Right hindlimb (tissue), 1 donor: ENCODE measurements around the gene BDH1.
"Not testable (repeated sequence)": the region's sequence is repeated elsewhere in the genome, so short reads cannot be mapped to it uniquely, and the experiment has no call there.

Source experiments
- DNase-seq: peaks from one replicate; pipeline ENCODE4 v3.0.0-alpha.2; 2018

Gene BDH1

GRCh38 chr3:197484204-197484901 is 71.4 kb downstream of the BDH1 start:
- no peak for DNase-seq

DNA sequence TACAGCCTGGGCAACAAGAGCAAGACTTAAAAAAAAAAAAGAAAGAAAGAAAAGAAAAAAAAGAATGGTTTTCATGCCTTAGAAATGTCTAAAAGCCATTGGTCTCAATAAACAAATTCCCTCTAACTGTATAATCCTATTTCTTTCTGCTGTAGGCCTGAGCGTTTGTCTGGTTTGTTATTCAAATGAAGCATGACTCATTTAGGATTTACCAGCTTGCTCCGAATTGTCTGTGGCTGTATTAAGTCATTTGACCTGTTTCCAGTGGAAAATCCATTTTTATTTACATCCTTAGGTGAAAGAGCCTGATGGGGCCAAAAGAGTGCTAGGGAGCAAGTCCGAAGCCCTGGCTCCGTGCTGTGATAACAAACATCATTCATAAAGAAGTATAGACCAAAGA is 73.8 kb downstream of the BDH1 start:
- DNase-seq = no peak

DNA sequence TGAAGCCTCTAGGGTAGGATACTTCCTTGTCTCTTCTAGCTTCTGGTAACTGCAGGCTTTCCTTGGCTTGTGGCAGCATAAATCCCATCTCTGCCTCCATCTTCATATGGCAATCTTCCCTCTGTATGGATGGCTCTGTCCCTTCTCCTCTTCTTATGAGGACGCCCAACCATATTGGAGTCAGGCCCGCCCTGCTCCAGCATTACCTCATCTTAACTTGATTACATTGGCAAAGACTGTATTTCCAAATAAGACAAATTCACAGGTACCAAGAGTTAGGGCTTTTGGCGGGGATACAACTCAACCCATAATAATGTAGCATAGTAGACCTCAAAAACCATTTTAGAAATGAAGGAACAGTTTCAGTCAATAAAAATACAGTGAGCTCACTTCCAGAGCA is 75.4 kb downstream of the BDH1 start:
- DNase-seq = no peak

- DNase-seq = no peak
Observed at GRCh38 chr3:197478746-197479668, 76.8 kb downstream of the BDH1 start.

DNA sequence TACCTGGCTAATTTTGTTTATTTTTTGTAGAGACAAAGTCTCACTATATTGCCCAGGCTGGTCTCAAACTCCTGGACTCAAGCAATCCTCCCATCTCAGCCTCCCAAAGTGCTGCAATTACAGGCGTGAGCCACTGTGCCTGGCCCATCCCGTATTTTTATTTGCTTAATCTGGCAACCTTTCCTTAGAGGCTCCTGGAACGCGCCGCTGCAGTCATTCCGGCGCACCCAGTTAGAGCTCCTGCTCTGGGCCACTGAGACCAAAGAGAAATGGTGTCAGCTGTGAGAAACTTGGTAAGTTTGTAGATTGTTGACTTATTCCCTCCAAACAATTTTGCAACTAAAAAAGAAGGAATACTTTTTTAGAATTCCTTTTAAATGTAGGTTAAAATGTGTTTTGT is 78.0 kb downstream of the BDH1 start:
- not testable (repeated sequence) for DNase-seq

GRCh38 chr3:197475997-197476525 is 79.7 kb downstream of the BDH1 start:
- no peak for DNase-seq

DNA sequence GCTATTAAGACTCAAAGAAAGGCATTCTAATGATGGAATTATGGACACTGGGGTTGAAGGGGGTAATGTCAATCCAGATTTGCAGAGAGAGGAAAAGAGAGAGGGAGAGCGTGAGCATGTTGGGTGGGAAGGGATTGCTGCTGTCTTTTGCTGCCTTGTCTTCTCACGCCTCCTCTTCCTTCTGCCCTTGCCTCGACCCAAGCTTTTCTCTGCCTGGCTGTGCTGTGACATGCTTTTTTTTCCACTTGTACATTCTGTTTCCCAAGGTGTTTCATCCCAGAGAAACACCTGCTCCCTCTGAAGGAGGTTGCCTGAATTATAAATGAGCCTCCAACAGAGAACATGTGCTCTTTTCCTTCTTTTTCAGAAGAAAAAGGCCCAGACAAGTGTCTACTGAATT is 80.3 kb downstream of the BDH1 start:
- no peak for DNase-seq

DNA sequence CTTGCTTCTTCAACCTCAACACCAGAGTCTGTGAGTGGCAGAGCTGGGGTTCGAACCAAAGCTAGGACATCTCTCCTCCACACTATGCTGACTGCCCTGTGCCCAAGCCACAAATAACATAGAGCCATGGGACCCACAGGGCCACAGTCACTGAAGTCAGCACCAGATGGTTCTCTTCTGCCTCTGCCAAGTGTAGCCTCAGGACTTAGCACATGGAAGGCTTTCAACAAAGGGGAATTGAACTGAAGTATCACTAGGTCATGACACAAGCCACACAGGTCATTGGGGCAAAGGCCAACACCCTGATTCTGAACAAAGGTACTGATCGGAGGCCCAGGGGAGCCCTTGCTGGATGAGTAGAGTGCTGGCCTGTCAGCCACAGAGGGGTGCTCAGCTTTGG is 83.6 kb downstream of the BDH1 start:
- DNase-seq = no peak

DNA sequence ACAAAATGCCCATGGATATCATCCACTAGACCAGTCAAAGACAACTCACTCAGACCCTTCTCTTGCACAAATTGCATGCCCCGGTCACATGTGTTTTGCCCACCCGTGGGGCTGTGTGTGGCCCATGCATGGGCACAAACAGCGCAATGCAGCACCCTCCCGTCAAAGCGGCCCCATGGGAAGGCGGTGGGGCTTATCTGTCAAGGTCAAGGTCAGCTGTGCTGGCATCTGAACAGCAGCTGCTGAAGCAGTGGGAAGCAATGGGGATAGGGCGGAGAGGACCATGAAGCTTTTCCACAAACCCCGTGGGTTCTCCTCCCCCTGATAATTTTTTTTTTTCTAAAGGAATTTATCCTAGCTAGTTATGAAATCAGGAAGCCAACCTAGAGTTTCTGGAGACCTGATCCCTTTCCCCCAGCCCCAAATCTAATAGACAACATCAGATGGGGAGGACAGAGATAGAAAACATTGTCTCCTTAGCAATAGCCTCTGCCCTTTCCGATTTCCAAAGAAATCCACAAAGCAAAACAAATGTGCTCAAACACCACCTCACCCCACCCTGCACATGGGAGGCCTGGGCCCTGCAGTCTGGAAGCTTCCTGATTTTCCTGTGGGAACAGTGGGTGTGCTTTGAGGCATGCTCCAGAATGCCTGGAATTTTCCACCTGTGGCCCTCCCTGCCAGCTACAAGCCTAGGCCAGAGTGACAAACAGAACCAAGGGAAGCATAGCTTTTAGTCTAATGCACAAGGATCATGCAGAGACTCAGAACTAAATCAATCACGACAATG is 84.4 kb downstream of the BDH1 start:
- no peak for DNase-seq

DNA sequence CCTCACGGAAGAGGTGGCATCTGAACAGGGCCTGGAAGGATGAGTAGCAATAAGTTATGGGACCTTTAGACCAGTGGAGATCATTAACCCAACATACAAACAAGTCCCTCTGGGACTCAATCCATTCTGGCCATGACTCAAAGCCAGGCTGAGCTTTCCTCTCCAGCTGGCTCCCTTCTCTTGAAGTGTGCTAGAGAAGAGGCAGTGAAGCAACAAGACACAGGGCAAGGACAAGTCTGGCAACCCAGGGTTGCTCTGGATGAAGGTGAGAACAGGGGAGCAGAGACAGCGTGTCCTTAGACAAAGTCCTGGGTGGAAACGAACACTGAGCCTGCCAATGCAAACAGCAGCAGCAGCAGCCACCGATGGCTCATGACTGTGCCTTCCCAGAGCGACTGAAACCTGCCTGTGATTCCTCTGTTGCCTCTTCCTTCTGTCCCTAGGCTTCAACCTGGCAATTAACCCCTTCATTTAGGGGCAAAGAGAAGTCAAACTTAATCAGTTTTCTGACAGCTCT is 86.8 kb downstream of the BDH1 start:
- DNase-seq = no peak

- DNase-seq = no peak
Observed at GRCh38 chr3:197468167-197468566, 87.6 kb downstream of the BDH1 start.

DNA sequence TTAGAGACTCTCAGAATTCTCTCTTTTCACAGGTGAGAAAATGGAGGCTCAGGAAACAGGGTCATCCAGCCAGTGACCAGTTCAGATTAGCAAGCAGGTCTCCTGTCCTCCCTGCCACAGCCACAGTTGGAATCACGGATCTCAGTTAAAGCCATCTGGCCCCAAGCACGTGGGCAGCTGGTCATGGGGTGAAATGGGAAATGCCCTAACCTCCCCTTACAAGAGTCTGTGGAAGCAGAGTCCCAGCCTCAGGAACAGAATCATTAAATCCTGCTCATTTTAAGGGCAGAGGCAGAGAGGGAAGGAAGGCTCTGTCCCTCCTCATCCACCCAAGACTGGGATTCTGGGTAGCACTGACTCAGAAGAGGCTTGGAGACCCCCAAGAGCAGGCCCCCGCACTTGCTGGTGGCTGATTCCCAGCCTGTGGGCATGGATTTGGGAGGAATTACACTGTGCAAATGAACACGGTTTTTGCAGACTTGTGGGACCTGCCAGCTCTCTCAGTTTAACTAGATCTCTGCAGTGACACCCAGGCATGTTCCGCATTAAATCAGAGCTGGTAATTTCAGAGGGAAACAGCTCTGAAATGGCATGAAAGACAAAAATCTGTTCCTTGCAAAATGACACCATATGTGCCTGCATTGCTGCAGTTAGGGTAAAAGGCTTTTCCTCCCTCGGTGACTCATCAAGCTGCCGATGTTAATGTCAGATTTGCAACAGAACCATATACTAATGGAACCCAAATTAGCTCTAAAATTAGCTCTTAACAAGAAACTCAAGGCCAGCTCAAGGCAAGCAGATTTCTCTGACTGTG is 89.0 kb downstream of the BDH1 start:
- DNase-seq = no peak

DNA sequence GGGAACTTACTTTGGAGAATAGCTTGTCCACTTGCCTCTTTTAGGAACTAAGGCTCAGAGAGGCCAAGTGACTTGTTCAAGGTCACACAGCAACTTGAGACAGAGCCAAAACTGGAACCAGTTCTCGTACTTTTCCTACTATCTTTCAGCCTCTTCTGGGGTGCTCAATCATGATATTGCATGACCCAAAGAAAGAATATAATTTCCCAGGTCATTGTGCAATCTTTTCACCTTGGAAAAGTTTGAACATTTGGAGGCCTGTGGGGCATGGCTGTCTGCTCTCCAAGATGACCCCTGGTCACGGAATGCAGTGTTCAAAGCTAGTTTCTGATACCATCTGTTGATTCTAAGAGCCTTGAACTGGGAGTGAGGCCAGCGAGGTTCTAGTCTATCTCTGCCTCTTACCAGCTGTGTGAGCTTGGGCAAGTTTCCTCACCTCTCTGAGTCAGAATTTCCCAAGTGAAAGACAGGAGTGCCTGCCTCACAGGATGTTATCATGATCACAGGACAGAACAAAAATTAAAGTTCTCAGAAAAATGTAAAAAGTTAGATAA is 89.7 kb downstream of the BDH1 start:
- no peak for DNase-seq

DNA sequence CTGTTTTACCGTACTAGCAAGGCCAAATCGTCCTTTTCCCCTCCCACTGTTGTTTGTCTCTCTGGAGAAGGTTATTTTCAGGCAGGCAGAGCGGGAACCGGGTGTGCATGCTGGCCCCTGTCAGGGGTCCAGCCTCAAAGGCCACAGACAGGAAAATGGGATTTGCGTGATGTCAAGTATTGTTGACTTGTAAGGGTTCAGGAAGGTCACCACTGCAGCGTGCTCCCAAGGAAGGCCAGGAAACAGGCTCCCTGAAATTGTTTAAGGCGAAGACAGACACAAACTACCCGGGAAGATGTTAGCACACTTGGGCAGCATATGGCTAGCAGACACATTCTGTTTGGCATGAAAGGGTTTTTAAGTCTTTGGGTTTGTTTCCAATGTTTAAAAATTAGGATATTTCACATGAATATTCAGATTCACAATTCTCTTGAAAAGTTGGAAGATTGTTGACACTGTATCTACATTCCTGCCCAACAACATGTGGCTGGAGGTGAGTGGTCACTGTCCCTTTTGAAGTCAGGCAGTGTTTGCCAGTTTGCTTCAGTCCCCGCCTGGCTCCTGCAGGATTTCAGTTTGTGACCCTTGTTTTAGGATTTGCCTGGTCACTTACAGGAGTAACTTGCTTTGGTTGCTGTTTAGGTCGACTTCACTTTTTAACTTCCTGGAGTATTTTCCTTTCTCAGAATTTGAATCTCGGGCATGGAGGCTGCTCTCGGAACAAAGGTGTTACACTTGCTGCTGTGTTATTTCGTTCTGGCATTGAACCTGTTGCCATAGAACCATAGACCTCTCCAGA is 90.4 kb downstream of the BDH1 start:
- DNase-seq = no peak

DNA sequence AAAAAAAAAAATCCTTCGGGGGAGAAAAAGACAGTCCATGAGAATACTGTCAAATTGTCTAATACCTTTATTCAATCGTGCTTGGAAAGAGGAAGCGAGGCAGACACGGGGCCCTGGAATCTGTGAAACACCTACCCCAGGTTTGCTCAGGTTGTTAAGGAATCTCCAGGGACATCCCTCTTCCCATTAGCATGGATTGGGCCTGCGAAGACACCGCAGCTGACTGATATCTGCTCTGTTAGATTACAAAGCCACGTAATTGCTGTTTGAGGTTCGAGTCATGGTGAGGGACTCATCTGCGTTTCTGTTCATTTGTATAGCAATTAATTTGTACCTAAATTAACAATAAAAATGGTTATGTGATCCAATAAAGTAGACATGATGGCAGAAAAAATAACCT is 91.0 kb downstream of the BDH1 start:
- no peak for DNase-seq

GRCh38 chr3:197463279-197463678 is 92.5 kb downstream of the BDH1 start:
- no peak for DNase-seq

DNA sequence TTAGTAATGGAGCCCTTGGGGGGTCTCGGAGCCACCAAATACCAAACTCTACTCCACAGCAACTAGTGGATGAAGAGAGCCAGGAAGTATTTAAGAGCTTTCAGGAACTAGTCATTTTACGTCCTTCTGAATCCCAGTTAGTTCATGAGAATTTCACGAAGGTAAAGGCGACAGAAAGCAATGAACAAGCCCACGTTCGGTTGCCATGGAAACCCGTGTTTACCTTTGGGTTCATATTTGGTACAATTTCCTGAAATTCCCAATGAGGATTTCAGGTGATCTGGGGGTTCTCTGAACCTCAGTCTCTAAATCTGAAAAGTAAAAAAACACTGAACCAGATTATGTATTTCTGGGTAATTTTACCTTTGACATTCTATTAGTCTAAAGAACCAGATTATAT is 93.0 kb downstream of the BDH1 start:
- no peak for DNase-seq

GRCh38 chr3:197460639-197461038 is 95.1 kb downstream of the BDH1 start:
- no peak for DNase-seq

GRCh38 chr3:197460002-197460401 is 95.8 kb downstream of the BDH1 start:
- no peak for DNase-seq
